Measurements from ENCODE around the gene TEX38. TPM values are rescaled to one million over a fixed set of nuclear protein-coding genes. Genes with fewer than 3 reads are reported as not detected.

TEX38 gene
- total and polyA plus RNA-seq, 2 experiments from 2014 or later: not detected

- DNase-seq (ENCODE audit: low spot score) (no peak), ATAC-seq (no peak)
- Mint-ChIP-seq H3K27me3 (ENCODE audit: insufficient read depth, low read depth, poor library complexity) (no peaks in the 10 kb centered on the region), H3K36me3 (ENCODE audit: low read depth) (peaks cover 15% of the 10 kb centered on the region), H3K4me1 (no peaks in the 10 kb centered on the region), H3K9me3 (no peaks in the 10 kb centered on the region), H3K4me3 (no peak overlapping the region), H3K27ac (no peak overlapping the region)
- Histone ChIP-seq H3K79me2 (replicated peaks; ENCODE audit: insufficient read depth) (no peaks in the 10 kb centered on the region), H2AFZ (no peak overlapping the region), H4K20me1 (replicated peaks; ENCODE audit: insufficient read depth) (no peaks in the 10 kb centered on the region; the same call in 1 of the 2 replicates), H3K9me2 (ENCODE audit: insufficient read depth) (no peaks in the 10 kb centered on the region), H3K27me3 (ENCODE audit: insufficient read depth) (no peaks in the 10 kb centered on the region), H3F3A (replicated peaks; ENCODE audit: low read depth) (no peaks in the 10 kb centered on the region), H3K36me3 (ENCODE audit: insufficient read depth) (no peaks in the 10 kb centered on the region; the same call in 1 of the 2 replicates), H3K27ac (ENCODE audit: low read depth) (no peak overlapping the region), H3K4me3 (no peak overlapping the region), H3K4me1 (ENCODE audit: insufficient read depth) (no peaks in the 10 kb centered on the region), H3K4me2 (no peak overlapping the region)
- TF ChIP-seq ZNF462 (CRISPR knock-in tag; IDR thresholded peaks at IDR 0.05) (no peak), CTCF (conservative IDR thresholded peaks at IDR 0.05; ENCODE audit: low read depth in 2 of 2) (no peak), CREB1 (CRISPR knock-in tag; IDR thresholded peaks at IDR 0.05; ENCODE audit: low read depth) (no peak), ZNF331 (CRISPR knock-in tag; IDR thresholded peaks at IDR 0.05; ENCODE audit: low read depth) (no peak), ETS1 (IDR thresholded peaks at IDR 0.05) (no peak), REST (IDR thresholded peaks at IDR 0.05; ENCODE audit: unreplicated experiment) (no peak), ZNF114 (CRISPR knock-in tag; IDR thresholded peaks at IDR 0.05) (no peak), POLR2AphosphoS5 (IDR thresholded peaks at IDR 0.05; ENCODE audit: low read depth) (no peak), JUNB (IDR thresholded peaks at IDR 0.05; ENCODE audit: unreplicated experiment) (no peak), STAT1 (IDR thresholded peaks at IDR 0.05; ENCODE audit: unreplicated experiment) (no peak), EZH2phosphoT487 (IDR thresholded peaks at IDR 0.05; ENCODE audit: unreplicated experiment) (no peak), EZH2 (IDR thresholded peaks at IDR 0.05; ENCODE audit: low read depth, unreplicated experiment) (no peak), NANOG (IDR thresholded peaks at IDR 0.05; ENCODE audit: borderline replicate concordance) (no peak)
Measured at GRCh38 chr1:46635205-46635604, 36.4 kb upstream of the TEX38 start.
